GM18498 (cell line): ENCODE measurements around the gene PEX26.
"Not testable (repeated sequence)": the region's sequence is repeated elsewhere in the genome, so short reads cannot be mapped to it uniquely, and the experiment has no call there.

Source experiments
- ATAC-seq: cut with Tn5 transposase; IDR thresholded peaks from one replicate; pipeline ENCODE4 v1.9.1; 2021; ENCODE audit warnings: mild to moderate bottlenecking, moderate library complexity; ENCODE audit not compliant: unreplicated experiment

Gene PEX26

DNA sequence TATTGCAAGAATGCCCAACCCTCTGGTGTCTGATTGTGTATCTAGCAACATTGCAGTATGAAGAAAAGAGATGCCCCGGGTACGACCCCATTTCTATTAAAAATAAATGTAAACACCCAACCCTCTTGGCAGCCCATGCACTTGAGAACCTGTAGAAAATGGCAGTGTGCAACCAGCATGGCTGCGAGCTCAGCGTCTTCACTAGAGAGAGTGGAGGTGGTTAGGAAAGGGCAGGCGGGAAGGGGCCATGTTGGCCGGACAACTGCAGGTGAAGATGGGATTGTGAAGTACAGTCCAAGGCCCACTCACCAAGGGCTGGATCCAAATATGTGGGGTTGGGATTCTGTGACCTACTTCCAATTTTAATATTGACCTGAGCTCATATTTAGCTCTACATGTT, 15.9 kb downstream of the PEX26 start:
- no peak for ATAC-seq

DNA sequence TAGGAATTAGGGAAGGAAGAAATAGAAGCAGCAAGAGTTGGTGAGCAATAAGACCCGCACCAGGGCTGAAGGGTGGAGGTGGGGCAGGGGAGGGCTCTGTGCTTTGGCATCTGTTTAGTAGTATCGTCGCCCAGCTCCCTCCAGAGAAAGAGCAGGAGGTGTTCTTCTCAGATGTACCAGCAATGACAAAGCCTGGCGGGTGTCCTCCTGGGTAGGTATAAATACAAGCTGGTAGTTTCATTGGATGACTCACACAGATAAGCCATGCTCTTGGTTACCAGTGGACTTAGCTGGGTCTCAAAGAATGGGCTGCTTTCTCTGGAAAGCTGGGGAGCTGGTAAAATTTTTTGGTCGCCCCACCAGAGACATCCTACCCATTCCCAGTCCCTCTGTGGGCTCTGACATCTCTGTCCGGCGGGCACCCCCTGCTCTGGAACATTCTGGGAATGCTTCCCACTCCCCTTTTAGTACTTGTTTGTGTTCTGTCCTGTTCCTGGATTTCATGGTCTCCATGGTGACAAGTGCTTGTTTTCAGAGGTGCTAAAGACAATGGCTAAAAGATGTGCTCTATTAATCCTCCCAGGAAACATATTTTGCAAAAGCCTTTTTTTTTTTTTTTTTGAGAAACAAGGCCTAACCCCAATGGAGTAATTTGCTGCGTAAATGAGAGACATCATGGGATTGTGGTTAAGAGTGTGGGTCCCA, 17.5 kb downstream of the PEX26 start:
- ATAC-seq, result no peak

DNA sequence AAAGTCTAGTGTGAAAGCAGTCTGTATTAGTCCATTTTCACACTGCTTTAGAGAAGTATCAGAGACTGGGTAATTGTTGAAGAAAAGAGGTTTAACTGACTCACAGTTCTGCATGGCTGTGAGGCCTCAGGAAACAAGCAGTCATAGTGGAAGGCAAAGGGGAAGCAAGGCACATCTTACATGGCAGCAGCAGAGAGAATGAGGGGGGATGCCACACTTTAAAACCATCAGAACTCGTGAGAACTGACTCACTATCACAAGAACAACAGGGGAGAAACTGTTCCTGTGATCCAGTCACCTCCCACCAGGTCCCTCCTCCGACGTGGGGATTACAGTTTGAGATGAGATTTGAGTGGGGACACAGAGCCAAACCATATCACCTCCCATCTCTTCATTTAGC, 19.0 kb downstream of the PEX26 start:
- no peak for ATAC-seq

DNA sequence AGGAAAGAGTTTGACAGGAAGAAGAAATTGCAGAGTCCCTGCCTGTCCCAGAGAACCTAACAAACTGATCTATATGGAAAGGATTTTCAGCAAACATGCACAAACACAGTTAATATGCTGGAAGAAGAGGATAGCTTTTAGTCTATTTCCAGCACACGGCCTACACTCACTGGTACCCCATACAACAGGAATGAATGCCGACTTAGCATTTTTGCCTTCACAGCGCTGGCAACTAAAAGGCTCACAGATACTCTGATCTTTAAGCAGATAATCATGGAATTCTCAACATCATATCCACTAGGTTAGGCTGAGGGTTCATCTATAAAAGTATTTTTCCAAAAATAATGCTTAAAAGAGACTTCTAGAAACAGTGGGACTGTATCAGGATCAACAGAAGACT, 23.0 kb downstream of the PEX26 start:
- ATAC-seq, result no peak

DNA sequence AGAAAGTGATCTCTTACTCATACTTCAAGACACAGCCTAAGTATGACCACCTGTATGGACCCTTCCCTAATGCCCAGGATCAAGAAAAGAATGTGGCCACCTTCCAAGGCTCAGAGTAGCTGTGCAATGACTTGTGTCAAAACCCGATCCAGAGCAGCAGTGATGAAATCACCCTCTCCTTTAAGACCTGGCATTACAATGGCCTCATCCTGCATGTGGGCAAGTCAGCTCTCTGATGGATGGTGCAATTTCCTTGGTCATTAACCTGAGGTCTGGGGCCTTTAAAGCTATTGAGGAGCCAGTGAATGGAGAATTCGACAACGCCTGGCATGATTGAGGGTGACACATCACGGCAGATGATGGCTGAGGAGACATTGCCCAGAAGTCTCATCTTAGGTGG, 23.7 kb downstream of the PEX26 start:
- no peak for ATAC-seq

DNA sequence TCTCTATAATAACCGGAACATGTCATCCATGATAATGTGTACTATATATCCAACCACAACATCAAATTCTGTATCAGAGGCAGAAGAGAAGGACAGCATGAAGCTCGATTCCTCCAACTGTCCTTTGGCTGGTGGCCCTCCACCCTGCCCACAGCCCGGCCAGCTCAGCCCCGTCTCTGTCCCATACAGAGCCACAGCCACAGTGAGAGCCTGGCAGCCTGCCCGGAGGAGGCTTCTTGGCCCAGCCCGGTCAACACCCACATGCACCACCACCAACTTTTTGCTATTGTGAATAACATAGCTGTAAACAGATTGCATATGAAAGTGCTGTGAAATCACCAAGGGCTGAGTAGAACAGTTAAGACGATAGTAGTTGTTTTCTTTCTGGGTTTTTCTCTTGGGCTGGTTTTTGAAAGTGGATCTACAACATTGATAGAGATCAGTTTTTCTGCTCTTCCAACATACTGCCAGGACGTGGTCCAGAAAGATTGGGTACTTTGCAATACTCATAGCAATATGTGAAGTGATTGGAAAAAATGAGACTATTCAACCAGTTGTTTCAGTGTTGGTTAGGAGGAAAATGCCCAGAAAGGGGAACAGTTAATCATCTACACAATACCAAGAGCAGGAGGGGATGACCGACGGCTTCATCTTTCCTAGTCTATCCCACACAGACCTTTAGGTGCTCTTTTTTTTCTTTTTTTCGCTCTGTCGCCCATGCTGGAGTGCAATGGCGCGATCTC, 25.9 kb downstream of the PEX26 start:
- ATAC-seq, result no peak

DNA sequence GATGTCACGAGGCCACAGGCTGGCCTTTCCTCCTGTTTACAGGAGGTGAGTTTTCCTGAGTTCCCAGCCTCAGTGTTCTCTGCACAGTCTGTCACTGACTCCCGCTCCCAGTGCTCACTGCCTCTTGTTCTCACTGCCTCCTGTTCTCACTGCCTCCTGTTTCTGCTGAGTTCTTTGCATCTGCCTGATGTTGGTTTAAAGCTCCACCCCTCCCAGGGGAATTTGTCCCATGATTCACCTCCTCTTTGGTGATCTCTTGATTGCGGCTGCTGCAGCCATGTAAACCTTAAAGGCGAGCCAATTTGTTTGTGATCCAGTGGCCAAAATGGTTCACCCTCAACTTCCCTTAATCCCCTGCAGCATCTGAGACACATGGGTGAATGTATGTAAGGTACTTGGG, 26.8 kb downstream of the PEX26 start:
- no peak for ATAC-seq

DNA sequence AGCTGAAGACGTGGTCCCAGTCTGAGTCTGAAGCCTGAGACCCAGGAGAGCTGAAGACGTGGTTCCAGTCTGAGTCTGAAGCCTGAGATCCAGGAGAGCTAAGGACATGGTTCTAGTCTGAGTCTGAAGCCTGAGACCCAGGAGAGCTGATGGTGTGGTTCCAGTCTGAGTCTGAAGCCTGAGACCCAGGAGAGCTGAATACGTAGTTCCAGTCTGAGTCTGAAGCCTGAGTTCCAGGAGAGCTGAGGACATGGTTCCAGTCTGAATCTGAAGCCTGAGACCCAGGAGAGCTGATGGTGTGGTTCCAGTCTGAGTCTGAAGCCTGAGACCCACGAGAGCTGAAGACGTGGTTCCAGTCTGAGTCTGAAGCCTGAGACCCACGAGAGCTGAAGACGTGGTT, 28.2 kb downstream of the PEX26 start:
- ATAC-seq, result not testable (repeated sequence)

DNA sequence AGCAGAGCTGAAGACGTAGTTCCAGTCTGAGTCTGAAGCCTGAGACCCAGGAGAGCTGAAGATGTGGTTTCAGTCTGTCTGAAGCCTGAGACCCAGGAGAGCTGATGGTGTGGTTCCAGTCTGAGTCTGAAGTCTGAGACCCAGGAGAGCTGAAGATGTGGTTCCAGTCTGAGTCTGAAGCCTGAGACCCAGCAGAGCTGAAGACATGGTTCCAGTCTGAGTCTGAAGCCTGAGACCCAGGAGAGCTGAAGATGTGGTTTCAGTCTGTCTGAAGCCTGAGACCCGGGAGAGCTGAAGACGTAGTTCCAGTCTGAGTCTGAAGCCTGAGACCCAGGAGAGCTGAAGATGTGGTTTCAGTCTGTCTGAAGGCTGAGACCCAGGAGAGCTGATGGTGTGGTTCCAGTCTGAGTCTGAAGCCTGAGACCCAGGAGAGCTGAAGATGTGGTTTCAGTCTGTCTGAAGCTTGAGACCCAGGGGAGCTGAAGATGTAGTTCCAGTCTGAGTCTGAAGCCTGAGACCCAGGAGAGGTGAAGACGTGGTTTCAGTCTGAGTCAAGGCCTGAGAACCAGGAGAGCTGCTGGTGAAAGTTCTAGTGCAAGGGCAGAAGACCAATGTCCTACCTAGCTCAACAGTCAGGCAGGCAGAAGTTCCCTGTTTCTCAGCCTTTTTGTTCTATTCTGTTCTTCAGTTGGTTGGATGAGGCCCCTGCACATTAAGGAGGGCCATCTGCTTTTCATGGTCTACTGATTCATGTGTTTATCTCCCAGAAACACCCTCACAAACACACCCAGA, 29.0 kb downstream of the PEX26 start:
- peak; percentile 62 for ATAC-seq

DNA sequence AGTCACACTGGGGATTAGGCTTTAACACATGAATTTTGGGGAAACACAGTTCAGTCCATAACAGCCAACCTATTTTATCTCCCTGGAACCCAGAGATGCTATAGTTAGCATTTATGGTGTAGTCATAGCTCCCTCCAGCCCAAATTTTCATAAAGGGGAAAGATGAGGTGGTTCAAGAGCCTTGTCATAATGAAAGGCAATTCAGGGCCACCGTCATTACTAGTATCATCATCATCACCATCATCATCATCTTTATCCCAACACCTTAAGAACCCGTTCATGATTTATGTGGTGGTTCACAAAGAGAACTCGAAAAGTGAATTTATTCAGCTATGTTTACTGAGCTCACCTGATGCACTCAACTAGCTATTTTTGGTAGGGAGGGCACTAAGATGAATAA, 30.4 kb downstream of the PEX26 start:
- no peak for ATAC-seq

DNA sequence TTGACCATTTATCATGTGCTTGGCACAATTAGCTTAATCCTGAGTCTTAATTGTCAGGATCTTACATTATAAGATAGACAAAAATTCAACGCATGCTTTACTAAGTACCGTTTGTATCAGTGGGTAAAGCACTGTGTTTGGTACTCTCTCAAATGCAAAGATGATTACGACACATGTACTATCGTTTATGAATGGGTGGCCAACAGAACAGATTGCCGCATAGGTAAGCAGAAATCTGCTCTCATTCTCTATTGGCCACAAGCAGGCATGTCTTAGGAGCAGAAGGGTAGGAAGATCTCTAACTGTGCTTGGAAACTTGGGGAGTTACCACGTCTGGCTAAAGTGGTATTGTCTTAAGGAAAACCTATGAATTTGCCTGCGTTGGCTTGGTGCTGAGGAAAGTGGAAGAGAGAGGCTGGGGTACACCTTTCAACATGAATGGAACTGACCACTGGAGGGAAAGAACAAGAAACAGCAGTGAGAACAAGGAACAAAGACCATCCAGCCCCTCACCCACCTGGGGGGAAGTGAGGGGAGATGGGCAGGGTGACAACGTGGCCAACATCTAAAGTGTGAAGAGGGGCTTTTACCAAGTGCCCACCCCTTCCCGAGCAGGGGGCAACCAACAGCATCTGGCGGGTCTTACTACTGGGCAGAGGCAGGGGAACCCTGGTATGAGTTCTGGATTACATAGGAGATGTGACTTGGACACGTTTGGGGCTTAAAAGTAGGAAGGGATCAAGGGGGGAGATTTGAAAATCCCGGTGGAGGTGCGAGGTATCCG, 31.8 kb downstream of the PEX26 start:
- no peak for ATAC-seq

DNA sequence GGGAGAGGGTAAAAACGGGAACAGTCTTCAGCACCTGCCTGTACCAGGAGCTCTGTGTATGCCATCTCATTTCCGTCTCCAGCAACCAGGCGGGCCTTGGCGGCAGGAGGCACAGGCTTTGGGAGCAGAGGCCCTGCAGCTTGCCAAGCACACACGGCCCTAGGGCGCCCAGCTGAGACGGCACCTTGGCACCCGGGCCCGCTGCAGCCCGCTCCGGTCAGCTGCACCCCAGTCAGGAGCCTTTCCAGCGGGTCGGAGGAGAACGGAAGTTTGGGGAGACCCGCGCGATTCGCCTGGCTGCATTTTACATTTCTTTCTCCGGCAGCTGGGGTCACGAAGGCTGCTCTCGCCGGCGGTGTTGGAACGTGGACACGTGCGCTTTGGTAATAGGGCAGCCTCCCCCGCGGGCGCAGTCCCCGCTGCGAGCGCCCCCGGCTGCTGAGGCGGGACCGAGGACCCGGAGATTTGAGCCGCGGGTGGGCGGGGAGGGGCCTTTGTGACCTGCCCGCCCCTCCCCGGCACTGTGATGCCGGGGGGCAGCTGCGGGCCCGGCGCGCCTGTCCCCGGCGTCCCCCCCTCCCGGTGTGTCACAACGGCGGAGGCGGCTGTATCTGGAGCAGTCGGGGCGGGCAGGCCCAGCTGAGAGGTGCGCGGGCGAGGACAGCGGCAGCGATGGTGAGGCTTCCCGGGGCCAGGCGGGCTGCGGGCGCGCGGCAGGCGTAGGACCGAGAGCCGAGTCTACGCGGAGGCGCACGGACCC, 32.6 kb downstream of the PEX26 start, which contains the start of gene TUBA8:
TUBA8 (plus strand) TSS at position 616 of the 760 bp plus-strand sequence; CDS start at position 673, 57 bp downstream.
- no peak for ATAC-seq

DNA sequence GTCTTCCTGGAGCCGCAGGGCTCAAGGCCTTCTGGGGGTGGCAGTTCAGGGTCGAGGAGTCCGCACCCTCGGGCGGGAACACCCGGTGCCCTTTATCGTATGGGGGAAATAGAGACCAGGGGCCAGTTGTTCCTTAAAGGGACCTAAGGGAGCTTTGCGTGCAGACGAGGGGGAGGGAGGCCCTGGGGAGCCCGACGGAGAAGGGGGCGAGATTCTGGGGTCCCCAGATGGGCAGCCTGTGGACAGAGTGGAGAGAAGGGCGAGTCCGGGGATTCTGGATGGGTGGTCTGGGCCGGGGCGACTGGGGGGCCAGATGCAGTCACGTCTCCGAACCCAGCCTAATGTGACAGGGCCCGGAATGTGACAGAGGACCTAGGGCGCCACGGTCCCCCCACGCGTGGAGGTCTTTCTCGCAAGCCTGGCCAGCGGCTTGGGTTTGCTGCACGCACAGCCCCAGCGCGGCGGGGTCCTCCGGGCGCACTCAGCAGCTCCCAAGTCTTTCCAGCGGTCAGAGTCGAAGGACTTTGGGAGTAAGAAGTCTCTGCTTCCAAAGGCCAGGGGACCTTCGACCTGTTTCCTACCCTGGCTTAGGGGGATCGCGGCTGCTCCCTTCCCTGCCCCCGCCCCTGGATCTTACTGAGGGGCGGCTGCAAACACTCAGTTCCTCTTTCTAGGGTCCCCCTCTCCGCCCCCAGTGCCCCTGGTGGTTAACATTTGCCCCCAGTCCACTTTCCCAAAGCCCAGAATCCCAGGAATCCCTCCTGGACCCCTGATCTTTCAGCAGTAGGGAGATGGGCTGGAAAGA, 33.4 kb downstream of the PEX26 start:
- no peak for ATAC-seq

DNA sequence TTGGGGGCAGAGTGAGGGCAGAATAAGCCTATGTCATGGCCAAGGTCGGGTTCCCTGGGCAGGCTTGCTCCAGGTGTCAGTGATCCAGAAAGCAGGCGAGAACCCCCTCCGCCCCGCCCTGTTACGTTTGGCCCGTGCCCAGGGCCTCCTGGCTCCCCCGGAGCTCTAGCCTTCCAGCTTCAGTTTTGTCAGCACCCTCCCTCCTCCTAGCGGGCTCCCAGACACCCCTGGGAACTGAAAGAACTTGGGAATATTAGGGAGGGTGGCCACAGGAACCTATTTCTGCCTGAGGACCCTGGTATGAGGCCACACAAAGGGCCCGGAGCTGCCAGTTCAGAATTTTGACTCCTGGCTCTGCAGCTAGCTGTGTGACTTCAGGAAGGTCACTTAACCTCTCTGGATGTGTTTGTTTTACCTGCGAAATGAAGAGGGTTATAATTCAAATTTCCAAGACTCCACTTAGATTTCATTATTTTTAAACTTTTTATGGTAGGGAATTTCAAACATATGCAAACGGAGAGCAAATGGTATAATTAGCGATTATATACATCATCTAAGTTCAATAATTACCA, 34.1 kb downstream of the PEX26 start:
- no peak for ATAC-seq

DNA sequence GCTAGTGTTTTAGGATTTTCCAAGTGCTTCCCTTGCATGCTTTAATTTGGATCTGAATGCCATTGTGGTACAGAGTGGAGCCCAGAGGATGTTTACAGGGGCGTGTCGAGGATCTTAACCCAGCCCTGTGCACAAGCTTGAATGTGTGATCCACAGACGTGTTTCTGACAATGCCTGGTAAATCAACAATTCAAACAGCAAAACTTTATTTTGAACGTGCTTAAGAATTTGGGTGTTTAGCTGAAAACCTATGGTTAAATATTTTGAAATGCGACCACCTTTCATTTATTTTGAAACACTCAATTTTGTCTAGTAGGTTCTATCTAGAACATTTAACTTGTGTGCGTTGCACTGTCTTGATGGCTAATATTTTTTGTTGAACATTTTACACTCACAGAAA, 34.6 kb downstream of the PEX26 start:
- ATAC-seq, result no peak

DNA sequence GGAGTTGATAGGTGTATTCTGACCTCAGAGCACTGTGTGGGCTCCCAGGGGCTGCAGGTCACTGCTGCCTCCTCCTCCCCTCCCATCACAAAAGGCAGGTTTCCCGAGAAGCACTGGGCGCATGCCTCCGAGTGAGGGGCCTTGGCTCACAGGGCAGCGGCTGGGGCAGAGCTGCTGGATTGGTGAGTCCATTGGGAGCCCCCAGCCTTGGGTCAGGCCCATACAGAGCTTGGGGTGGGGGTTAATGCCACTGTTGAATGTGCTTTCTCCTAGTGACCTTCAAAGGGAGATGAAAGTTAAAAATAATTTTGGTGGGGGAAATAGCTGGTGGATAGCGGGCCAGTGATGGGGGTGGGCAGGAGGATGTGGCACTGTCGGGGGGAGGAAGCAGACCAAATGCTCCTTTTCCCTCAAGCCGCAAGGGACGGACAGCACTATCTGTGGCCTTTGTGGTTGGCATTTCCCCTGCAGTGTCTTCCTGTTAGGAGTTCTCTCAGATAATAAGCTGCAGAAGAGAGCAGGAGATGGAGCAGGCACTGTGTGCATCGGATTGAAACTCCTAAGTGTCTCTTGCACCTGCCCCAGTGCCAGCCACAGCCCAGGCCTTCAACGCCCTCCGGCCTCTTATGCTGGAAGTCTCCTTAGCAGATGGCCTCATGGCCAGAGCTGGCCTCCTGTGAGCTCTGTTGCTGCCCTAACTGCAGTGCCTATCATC, 36.0 kb downstream of the PEX26 start:
- ATAC-seq, result no peak

DNA sequence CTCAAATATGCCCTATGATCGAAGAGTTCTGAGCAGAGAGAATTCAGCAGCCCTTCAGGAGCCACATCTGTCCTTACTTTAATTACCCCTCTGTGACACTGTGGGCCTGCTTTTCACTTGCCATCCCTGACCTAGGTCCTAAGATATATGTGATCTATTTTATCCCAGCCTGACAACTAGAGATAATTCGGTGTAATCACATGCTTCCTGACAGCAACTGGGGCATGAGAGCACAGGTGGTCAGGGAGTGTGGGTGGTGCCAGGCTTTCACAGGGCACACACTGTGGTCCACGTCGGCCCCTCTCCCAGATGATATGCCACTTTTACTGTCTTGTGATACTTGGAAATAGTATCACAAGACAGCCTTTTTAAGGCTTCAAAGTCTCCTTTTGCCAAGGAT, 36.7 kb downstream of the PEX26 start:
- no peak for ATAC-seq

DNA sequence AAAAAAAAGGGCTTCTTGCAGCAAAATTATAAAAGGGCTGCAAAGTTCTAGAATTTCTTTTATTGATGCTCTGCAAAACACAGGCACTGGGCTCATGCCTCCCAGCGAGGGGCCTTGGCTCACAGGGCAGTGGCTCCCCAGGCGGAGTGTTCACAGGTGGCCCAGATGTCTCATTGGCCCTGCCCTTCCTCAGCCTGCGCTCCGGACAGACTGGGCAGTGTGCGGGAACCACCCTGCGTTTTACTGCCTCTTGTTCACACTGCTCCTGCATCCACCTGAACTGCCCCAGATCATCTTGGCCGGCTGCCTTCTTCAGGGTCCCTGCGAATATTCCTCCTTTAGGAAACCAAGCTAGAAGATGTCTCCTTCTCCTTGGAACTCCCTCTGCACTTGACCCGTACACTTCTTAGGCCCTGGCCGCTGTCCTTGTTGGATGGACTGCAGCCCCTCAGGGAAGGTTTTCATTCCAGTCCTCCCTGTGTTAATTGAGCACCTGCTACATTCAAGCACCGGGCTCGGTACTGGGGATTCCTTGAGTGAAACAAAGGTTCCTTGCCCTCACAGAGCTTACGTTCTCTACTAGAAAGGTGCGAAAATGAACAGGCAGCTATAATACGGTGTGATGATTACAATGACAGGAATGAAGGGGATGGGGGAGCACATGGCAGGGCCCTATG, 37.3 kb downstream of the PEX26 start:
- no peak for ATAC-seq
